ENCODE measurements around the gene FAM222B.
"Not testable (repeated sequence)": the region's sequence is repeated elsewhere in the genome, so short reads cannot be mapped to it uniquely, and the experiment has no call there.

The FAM222B gene

DNA sequence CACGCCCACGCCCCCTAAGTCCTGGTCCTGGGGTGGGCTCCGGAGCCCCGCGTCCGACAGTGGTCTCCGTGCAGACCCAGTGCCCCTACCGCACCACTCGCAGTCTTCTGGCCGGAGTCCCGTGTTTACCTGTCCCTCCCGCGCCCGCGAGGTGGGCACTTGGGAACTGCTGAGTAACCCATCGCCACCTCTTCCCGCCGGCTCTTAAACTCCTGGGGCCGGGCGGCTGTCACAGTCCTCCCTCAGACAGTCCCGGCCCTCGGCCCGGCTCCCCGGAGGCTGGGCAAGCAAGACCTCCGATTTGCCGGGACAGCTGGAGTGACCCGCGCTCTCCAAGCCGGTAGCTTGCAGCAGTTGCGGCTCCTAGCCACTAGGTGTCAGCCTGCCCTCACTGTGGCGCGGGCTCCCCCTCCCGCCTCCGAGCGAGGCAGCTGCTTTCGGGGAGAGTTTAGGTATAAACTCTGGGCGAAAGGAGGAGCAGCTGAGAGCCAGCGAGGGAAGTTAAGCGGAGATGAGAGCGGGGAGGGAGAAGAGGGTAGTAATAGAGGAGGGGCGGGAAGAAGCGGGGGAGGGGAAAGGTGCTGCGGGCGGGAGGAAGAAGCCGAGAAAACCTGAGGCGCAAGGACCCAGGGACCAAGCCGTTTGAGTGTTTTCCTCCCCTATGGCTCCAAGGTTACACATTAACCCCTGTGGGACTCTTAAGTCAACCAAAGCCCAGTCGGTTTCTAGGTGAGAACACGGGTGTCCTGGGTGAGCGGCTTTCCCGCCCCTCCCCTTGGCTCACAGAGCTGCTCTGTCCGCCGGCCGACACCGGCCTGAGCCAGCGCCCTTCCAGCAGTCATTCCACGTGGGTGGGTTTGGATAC is 115.7 kb downstream of the FAM222B start:
- DNase-seq: peak; percentile 94 to 96 (median 96)

DNA sequence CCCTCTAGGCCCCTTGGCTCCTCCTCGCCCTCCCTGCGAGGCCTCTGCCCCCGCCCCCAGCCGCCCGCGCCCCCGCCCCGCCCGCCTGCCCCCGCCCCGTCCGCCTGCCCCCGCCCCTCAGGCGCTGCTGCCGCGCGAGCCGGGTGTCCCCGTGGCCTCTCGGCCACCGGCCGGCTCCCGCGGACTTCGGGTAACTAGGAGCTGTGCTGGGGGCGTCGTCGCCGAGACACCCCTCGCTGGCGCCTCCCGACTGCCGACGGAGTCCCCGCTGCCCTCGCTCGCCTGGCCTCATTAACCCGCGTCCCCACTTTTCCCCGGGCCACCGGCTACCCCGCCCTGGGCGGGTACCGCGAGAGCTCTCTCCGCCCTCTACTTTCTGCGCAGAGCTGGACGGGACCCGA is 116.4 kb downstream of the FAM222B start, which contains the start of gene TLCD1:
Gene TLCD1, minus strand, starts transcription at position 8 of the 401 bp plus-strand sequence. CDS start 136 bp downstream, outside the sequence.
- DNase-seq: peak; percentile 65 to 87 (median 82)

DNA sequence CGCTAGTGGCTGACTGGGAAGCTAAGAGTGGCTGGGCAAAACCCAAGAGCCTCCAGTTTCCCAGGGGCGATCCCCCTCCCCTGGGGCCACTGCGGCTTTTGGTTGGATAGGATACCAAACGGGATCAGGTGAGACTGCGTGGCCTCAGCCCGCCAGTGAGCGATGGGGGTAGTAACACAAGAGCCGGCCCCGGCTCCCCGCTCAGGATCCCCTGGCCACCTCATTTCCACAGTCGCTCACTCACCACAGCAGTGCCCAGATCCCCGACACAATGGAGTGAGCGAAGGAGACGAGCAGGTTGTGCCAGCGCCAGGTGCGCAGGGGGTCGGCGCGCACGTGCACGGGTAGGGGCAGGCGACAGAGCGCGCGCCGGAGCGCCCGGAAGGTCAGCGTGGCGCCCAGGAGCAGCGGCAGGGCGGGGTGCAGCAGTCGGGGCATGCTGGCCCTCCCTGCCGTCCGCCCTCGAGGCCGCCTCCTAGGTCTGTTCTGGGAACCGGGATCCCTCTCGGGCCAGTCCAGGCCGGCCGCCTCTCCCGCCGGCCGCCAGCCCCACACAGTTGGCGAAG is 116.8 kb downstream of the FAM222B start:
- peak in 2 of 4 experiments; percentile 10 to 15 for DNase-seq

DNA sequence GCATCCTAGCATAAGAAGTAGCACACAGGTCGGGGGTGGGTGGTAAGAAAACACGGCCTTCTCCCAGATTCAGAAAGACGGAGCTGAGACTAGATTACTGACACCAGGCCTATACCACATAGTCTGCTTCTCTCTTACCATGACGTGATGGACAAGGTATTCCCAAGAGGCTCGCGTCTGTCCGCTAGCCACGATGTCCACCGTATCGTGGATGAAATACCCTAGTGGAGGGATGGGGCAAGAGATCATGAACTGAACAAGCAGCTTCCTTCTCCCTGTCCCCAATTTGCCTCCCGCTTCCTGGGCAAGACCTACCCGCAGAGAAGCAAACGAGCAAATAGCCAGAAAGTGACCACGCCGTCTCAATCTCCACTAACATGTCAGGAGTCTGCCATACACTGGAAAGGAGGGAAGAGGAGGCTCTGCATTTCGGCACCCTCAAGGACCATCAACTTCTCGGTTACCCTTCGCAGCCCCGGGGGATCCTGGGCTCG is 117.4 kb downstream of the FAM222B start:
- DNase-seq: peak in 3 of 4 experiments; percentile 18 to 30 (median 21)

DNA sequence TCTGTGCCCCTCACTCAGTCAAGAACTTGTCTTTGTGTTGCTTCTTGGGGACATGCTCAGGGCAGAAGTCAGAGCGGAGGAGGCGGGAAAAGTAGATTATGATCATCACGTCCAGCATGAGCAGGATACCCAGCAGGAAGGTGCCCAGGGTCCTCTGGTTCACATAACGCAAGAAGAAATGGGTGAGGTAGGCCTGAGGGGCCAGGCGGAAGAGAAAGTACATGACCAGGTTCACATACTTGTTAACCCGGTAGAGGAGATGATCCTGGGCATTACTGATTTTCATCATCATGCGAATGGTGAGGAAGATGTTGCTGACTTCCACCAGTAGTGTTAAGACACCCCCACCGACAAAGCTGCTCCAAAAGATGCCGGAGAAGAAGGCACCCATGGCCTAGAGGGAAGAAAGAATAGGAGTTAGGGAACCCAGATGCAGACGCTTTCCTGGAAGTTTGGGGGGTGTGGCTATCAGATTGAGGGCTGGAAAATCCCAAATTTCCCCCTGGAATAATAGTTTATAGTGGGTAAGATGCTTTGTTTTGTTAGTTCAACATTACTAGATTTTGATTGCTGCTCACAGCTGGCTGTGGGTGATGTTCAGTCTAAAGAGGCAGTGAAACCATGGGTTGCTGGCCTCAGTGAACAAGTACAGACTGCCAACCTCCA is 118.0 kb downstream of the FAM222B start:
- no peak for DNase-seq

DNA sequence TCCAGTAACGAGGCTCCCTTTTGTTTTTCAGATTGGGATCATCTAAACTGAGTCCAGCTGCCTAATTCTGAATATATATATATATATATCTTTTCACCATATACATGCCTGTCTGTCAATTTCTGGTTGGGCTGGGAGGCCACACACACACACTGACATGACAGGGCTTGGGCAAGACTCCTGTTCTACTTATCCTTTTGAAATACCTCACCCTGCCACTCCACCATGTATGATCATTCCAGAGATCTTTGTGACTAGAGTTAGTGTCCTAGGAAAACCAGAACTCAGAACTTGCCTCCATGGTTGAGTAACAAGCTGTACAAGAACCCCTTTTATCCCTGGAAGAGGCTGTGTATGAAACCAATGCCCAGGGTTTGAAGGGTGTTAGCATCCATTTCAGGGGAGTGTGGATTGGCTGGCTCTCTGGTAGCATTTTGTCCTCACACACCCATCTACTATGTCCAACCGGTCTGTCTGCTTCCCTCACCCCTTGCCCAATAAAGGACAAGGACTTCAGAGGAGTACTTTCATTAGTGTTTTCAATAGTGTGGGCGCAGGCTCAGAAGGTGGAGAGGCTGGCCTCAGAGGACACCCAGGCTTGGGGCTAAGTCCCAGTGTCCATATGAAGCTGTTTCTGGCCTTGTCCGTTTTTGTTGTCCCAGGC is 118.6 kb downstream of the FAM222B start:
- DNase-seq: not testable (repeated sequence)

DNA sequence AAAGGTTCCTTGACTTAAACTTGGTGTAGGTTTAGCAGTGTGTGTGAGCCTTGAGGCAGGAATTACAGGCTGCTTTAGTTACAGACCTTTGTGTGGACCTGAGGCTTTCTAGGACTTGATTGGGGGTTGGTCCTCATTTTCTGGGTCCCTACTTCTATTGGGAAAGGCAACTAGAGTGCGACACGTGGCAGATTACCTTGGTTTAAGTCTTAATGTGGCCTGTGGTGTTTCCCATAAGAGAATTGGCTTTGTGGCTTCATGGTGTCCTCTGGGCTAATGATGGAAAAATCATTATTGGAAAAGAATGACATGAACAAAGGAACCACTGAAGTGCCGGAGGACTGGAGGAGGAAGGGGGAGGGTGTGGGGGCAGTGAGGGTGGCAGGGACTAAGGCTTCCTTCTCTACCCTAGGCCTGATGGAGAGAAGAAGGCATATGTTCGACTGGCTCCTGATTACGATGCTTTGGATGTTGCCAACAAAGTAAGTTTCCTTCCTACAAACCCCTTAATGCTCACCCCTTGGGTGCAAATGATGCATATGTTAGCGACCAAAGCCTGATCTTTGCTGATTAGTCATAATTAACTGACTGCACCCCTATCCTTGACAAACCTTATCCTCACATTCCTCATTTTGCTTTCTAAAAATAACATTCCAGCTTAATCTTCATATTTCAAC is 119.3 kb downstream of the FAM222B start:
- DNase-seq: no peak

DNA sequence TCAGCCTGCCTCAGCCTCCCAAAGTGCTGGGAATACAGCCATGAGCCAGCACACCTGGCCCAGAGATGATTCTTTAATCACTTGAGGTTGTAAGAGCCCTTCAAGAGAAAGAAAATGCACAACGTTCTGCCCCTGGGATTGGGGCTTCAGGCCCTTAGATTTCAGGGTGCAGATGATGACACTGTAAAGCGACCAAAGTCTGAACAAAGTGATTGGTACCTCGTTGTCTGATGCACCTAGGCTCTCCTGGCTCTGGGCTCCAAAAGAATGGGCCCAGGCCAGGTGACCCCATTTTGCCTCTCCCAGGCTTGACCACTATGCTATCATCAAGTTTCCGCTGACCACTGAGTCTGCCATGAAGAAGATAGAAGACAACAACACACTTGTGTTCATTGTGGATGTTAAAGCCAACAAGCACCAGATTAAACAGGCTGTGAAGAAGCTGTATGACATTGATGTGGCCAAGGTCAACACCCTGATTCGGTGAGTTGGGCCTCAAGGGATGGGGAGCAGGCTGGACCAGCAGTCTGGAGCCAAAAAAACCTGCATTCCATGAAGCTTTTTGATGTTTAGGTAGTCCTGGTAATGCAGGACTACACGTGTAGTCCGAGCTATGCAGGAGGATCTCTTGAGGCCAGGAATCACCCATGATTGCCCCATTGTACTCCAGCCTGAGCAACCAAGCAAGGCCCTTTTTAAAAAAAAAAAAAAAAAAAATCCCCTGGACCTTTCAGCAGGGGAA is 120.0 kb downstream of the FAM222B start:
- DNase-seq: no peak

DNA sequence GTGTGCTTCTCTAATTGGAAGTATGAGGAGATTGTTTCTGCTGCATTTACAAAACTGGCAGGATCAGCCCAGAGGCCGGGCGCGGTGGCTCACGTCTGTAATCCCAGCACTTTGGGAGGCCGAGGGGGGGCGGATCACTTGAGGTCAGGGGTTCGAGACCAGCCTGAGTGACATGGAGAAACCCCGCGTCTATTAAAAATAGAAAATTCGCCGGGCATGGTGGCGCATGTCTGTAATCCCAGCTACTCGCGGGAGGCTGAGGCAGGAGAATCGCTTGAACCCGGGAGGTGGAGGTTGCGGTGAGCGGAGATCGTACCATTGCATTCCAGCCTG is 121.6 kb downstream of the FAM222B start:
- not testable (repeated sequence) for DNase-seq

DNA sequence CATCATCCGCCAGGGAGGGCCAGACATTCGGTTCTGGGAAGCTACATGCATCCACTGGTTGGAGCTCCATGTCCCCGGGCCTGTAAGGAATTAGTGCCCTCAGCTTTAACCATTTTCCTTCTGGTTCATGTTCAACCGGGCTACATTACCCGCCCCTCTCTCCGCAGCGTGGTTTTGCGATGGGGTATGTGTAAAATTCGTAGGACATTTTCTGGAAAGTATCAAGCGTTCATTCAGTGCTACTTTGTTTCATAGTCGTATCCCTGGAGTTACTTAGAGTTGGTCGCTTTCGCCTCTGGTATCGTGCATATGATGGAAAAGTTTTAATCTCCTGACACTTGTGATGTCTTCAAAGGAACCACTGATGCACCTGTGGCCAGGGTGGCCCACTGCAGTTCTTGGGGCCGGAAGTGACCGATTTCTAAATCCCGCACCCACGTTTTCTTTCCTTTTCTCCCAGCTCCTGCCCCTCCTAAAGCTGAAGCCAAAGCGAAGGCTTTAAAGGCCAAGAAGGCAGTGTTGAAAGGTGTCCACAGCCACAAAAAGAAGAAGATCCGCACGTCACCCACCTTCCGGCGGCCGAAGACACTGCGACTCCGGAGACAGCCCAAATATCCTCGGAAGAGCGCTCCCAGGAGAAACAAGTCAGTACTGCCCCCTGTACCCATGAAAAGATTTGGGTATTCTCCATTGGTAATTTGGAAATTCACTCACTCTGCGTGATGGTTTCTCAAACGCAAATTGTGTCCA is 122.2 kb downstream of the FAM222B start:
- DNase-seq: peak in 3 of 4 experiments; percentile 22 to 33 (median 28)

DNA sequence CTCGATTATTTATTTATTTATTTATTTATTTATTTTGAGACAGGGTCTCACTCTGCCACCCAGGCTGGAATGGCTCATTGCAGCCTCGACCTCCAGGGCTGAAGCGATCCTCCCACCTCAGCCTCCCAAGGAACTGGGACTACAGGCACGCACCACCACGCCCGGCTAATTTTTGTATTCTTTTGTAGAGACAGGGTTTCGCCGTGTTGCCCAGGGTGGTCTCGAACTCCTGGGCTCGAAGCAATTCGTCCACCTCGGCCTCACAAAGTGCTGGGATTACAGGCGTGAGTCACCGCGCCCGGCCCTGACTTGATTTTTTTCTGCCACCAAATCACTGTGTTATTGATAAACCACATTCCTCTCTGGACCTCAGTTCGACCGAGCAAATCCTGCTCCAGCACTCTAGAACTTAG is 123.6 kb downstream of the FAM222B start:
- no peak for DNase-seq

DNA sequence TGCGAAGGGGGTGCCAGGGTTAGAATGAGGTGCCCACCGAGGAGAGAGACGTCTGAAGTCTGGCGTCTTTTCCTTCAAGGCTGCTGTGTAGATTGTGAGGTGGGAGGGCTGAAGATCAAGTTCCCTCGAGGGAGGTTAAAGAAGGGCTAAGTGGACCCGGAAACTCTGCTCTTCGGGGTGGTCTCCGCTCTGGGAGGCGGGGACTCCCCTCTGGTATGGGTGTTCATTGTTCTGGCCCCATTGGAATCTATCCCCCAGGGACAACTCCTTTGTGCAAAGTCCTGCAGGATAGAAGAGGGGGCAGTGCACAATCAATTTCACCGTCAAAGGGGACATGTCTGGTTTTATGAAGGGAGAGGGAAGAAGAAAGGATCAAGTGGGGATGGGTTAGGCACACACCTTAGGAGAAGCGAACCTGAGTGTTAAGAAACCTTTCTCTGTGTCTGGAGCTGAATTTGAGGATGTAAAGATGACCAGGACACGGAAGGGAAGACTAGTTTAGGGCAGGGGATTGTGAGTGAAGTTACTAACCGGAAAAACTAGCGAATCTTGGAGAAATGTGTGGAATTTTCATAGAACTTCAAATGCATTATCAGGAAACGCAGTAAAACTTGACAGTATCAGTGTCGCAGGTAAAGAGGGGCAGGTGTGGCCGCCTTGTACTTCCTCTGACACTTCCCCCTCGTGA is 124.1 kb downstream of the FAM222B start:
- DNase-seq: no peak

DNA sequence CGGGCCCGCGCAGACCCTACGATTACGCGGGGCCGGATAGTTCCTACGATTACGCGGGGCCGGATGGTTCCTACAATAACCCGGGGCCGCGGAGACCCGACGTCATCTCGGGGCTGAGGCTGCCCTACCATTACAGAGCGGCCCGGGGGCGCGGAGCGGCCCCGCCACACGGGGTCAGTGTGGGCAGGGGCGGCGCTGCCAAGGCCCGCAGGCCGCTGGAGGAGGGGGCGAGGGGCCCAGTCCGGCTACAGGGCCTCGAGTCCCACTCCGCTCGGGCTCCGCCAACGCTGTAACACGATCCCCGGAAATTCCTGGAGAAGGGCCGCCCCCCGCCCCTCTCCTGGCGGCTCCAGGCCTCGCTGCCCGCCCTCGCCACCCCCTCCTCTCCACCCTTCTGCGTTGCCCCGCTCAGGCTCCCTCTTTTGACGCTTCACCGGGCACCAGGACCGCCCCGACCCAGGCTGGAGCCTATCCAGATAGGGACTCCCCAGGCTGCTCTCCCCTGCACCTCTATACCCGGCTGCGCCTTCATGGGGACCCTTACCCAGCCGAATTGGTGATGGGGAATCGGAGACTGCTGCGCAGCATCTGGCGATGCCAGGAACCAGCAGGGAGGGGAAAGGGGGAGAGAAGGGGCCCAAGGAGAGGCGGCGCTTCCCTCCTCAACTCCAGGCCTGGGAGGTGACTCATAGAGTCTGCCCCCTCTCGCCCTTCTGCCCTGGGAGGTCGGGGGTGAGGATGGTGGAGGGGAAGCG is 124.8 kb downstream of the FAM222B start, which contains the start of gene RAB34:
Gene RAB34, minus strand, starts transcription at position 291 of the 755 bp plus-strand sequence. CDS start 602 bp downstream, outside the sequence.
- DNase-seq: peak; percentile 37 to 67 (median 53)

DNA sequence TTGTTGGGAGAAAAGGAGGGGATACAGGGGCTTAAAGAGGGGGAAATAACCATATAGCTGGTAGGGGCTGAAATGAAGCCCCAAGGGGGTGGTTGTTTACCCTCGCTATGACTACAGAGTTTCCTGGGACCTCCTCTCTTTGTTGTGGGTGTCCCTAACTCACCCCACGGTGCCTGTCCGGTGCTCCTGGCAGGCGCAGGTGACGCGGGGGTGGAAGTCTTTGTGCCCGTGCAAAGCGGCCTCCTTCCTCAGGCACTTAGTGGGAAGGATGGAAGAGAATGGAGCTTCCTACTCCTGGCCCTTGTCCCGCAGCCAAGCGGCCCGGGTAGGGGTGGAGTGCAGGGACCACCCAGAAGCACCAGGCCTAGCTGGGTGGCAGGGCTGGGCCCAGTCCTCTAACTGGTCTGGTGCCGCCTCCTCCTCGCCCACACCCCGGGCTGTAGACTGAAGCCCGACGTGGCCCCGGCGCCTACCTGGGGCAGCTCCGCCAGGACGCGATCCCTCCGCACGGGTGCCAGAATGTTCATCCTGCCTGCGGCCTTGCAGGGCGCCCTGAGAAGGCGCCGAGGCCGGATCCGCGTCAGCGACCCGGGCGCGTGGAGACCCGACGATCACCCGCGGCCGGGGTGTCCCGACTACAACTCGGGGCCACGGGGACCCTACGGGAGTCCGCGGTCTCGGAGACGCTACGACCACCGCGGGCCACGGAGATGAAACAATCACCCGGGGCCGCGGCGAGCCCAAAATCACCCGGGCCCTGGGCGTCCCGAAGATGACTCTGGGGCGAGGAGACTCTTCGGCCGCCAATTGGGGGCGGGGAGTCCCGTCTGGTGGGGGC is 125.6 kb downstream of the FAM222B start:
- peak in 1 of 4 experiments; percentile 24 for DNase-seq

DNA sequence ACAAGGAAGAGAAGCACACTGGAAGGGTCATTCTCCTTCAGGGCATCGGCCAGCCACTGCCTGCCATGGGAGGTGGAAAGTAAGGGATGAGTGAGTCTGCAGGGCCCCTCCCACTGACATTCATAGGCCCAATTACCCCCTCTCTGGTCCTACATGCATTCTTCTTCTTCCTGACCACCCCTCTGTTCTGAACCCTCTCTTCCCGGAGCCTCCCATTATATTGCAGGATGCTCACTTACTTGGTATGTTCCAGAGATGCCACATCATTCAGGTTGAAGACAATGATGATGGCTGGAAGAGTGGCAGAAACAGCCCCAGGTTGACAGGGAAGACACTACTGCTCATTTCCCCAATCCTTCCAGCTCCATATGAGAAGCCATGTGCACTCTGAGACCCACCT is 127.4 kb downstream of the FAM222B start:
- DNase-seq: no peak

DNA sequence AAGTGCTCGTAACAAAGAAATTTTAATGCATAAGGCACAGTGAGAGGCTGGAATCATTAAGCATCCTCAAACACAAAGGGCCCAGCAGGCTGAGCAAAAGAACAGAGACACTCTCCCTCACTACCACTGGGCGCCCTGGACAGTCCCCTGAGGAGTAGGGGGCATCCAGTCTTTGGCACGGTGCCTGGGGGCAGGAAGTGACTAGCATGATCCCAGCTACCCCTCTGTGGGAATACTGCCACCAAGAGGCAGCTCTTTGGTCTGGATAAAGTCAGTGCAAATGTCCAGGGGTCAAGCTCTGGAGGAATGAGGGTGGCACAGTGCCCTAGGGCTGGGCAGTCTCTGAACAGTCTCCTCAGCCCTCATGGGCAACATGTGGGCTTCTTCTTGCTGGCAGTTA is 128.3 kb downstream of the FAM222B start:
- no peak for DNase-seq

DNA sequence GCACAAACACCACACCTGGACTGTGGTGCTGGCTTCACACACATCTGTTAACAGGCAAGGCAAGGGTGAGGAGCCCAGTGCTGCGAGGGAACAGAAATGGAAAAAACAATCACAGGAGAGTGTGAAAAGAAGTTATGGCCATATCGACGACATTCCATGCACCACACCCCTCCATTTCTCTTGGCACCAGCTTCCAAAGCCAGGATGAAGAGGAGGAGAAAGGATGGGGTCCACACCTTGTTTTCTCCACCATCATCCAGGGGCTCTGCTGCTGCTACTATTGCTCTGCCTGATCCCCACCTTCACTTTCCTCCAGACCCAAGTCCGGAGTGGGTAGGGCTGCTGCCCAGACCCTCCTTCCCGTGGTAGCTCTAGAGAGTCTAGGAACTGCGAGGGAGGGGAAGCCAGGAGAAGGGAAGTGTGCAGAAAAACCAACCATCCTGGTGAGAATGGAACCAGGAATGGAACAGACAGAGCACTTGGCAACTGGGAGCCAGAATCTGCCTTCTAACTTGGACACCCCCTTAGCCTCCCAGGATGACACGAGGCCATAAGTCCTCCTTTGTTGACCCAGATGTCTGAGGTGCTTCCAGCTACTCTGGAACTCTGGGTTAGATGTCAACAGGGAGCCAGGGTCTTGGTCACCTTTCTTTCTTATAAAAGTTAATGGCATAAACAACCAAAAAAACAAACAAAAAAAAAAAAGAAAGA is 129.7 kb downstream of the FAM222B start:
- DNase-seq: no peak
